ENCODE data around the gene TPRN. TPM values are rescaled to one million over a fixed set of nuclear protein-coding genes. Genes with fewer than 3 reads are reported as not detected.

The TPRN gene
- total RNA-seq, 2 experiments from 2014 or later = 11.1 to 11.9 TPM

GRCh38 chr9:137172901-137173795 lies 27.4 kb downstream of the TPRN start:
- ChIA-PET CTCF (interaction anchor here (2.0 kb wide), 1 partner anchor 63 kb away, joined by 5 read pairs; no protein-coding TSS in a partner anchor), POLR2A (no interaction called here)

- ChIA-PET CTCF (no interaction called here), POLR2A (no interaction called here)
Measured at GRCh38 chr9:137171149-137171900, 29.2 kb downstream of the TPRN start.

DNA sequence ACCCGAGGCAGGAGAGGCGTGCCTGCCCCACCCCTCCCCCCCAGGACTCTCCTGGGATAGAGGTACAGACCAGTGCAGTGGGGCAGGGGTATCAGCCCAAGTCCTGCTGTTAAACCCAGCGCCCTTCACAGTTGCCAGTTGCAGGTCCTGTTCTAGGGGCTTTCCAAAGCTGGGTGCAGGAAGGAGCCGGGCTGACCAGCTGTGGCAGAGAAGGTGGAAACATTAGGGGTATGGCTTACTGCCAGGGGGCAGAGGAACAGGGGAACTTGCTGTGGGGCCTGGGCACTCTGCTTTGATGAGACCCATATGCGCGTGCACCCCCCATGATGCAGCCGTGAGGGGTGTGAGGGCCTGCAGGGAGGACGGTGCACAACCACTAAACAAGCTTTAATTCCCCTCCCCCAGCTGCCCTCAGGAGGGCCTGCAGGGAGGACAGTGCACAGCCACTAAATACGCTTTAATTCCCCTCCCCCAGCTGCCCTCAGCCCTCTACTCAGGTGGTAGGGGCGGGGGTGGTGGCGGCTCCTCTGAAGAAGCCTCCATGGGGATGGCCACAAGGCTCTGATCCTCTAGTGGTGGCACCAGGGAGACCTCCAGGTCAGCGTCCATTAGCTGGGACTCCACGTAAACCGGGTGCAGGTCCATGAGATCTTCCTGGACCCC lies 29.9 kb downstream of the TPRN start:
- ChIA-PET POLR2A (no interaction called here), CTCF (no interaction called here)

DNA sequence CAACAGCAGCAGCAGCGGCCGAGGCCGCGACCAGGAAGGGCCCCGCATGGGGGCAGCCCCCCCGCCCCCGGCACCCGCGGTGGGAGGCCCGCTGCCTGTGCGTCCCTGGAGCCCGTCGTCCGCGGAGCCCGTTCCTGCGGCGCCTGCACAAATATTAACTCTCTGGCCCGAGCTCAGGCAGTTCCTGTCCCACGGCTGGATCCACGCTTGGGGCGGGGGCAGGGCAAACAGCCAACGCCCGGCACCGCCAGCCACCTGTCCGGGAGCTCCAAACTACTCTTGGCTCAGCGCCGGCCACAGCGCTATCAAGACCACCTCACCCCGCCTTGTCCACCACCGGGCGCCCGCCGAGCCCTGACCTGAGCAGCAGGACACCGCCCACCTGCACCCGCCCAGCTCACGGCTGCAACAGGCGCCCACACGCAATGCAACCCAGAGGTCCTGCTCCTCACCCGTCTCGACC lies 30.6 kb downstream of the TPRN start, which contains the start of gene LRRC26:
TSS of gene LRRC26 (minus strand) at position 156 of the 463 bp plus-strand sequence. CDS start at position 48, 108 bp downstream.
- POLR2A ChIA-PET = interaction anchor here (0.8 kb wide), 1 partner anchor 63 kb away, joined by 5 read pairs; no protein-coding TSS in a partner anchor
- CTCF ChIA-PET = no interaction called here

GRCh38 chr9:137168904-137169856 lies 31.4 kb downstream of the TPRN start:
- ChIA-PET CTCF (interaction anchor here (0.7 kb wide), 1 partner anchor 12 kb away, joined by 3 read pairs; no protein-coding TSS in a partner anchor), POLR2A (interaction anchor here (0.8 to 1.1 kb wide), 2 partner anchors 63 to 72 kb away, joined by 3 to 5 read pairs; no protein-coding TSS in a partner anchor)

GRCh38 chr9:137168573-137168903 lies 32.0 kb downstream of the TPRN start:
- POLR2A ChIA-PET = interaction anchor here (1.1 kb wide), 1 partner anchor 71 kb away, joined by 3 read pairs; no protein-coding TSS in a partner anchor
- CTCF ChIA-PET = interaction anchor here (0.7 kb wide), 1 partner anchor 13 kb away, joined by 3 read pairs; no protein-coding TSS in a partner anchor

- CTCF ChIA-PET = interaction anchor here (0.8 kb wide), 1 partner anchor 69 kb away, joined by 3 read pairs; no protein-coding TSS in a partner anchor
- POLR2A ChIA-PET = interaction anchor here (0.6 to 1.1 kb wide), 2 partner anchors 67 to 70 kb away, joined by 3 read pairs; no protein-coding TSS in a partner anchor
Measured at GRCh38 chr9:137167747-137168572, 32.6 kb downstream of the TPRN start.

DNA sequence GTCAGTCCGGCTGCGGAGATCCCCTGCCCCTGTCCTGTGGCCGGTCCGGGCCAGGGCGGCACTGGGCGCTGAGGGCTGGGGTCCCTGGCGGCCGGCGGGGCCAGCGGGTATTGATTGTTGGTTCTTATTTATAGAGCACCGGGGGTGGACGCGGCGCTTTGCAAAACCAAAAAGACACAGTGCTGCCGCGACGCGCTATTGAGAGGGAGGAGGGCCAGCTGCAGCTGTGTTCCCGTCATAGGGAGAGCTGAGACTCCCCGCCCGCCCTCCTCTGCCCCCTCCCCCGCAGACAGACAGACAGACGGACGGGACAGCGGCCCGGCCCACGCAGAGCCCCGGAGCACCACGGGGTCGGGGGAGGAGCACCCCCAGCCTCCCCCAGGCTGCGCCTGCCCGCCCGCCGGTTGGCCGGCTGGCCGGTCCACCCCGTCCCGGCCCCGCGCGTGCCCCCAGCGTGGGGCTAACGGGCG lies 33.2 kb downstream of the TPRN start:
- ChIA-PET POLR2A (interaction anchor here (0.6 kb wide), 1 partner anchor 67 kb away, joined by 3 read pairs; no protein-coding TSS in a partner anchor), CTCF (no interaction called here)

GRCh38 chr9:137166380-137167229 lies 33.9 kb downstream of the TPRN start:
- POLR2A ChIA-PET = no interaction called here
- CTCF ChIA-PET = interaction anchor here (0.8 to 1.0 kb wide), 2 partner anchors 23 to 50 kb away, joined by 3 read pairs; no protein-coding TSS in a partner anchor

DNA sequence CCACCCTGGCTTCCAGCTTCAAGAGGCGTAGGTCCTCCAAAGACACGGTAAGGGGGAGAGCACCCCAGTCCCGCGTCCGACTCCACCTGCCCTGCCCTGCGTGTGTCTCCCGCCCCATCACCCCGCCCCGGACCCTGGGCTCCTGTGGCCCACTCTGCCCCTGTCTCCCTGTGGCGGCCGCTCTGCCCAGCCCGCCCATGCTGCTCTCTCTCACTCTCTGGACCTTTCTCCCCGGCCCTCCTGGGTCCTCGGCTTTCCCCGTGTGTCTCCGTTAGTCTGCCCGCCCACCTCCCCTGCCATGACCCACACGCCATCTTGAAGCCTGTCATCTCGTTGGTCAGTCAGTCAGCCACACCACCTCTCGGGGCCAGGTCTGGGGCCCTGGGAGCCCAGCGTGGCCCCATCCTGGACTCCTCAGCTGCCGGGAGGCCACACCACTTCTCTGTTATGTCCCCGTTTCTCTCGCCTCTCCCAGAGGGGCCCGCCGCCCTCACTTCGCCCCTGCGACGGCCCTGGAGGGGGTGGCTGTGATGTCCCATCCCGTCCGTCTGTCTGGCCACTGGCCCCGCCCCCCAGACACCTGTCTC lies 35.2 kb downstream of the TPRN start:
- CTCF ChIA-PET = interaction anchor here (1.0 kb wide), 1 partner anchor 51 kb away, joined by 3 read pairs; no protein-coding TSS in a partner anchor
- POLR2A ChIA-PET = no interaction called here

DNA sequence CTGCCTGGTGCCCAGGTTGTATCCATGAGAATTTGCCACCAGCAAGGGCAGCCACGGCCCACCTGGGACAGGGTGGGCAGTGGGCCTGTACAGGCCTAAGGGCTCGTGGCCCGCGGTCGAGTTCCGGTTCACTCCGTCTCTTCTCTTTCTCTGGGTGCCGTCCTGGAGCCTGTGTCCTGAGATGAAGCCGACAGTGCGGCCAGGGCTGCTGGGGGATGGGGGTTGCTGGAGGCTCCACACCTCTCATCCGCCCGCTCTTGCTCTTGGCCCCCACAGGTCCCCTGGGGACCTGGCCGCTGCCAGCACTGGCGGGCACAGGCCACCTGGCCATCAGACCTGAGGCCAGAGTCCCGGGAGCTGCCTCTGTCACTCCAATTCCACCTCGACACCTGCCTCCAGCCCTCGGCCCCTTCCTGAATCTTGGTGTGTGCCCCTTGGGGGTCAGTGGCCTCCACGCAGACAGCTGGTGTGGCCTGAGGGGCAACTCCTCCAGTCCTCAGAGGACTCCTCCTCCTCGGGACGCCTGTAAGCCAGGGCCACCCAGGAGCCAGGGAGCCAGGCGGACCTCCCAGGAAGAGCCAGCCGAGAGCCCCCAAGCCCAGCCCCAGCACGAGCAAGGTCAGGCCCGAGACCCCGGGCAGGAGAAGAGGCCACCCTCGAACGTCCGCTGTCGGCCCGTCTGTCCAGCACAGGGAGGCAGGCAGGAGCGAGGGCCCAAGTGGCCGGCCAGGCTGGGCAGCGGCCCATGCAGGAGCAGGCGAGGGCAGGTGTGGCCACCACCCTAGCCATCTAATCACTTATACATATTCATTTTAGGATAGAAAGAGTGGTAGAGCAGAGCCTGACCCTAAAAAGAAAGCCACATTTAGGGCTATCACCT lies 35.9 kb downstream of the TPRN start:
- ChIA-PET POLR2A (no interaction called here), CTCF (no interaction called here)

- POLR2A ChIA-PET = no interaction called here
- CTCF ChIA-PET = no interaction called here
Measured at GRCh38 chr9:137163805-137164204, 36.7 kb downstream of the TPRN start.

DNA sequence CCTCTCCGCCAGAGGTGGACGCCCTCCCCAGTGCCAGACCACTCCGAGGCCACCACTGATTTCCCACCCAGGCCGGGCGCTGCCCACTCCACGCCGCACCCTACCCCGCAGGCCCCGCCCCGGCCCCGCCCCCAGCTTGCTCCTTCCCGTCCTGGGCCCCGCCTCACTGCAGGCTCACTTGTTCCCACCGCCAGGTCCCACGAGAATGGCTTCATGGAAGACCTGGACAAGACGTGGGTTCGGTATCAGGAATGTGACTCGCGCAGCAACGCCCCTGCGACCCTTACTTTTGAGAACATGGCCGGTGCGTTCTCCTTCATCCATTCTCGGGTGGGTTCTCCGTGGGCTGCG lies 37.2 kb downstream of the TPRN start:
- CTCF ChIA-PET = no interaction called here
- POLR2A ChIA-PET = no interaction called here

DNA sequence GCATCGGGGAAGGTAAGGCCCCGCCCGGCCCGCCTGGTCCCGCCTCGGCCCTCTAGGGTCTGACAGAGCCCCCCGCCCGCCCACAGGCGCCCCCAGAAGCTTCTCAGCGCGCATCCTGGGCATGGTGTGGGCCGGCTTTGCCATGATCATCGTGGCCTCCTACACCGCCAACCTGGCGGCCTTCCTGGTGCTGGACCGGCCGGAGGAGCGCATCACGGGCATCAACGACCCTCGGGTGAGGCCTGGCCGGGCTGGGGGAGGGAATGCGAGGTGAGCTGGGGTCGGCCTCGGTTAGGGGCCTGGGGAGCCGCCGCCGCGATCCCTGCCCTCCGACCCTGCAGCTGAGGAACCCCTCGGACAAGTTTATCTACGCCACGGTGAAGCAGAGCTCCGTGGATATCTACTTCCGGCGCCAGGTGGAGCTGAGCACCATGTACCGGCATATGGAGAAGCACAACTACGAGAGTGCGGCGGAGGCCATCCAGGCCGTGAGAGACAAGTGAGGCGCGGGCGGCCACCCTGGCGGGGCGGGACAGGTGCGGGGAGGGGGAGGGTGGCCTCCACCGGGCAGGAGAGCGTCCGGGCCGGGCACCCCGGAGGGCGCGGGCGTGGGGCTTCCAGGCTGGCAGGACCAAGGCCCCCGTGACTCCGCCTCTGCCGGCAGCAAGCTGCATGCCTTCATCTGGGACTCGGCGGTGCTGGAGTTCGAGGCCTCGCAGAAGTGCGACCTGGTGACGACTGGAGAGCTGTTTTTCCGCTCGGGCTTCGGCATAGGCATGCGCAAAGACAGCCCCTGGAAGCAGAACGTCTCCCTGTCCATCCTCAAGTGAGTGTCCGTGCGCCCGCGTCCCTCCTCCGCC lies 37.8 kb downstream of the TPRN start:
- POLR2A ChIA-PET = no interaction called here
- CTCF ChIA-PET = interaction anchor here (0.5 kb wide), 1 partner anchor 32 kb away, joined by 3 read pairs; no protein-coding TSS in a partner anchor

Measured in activated CD8-positive, alpha-beta memory T cell treated with anti-CD3 and anti-CD28 coated beads for 36 hours (primary cell).